ENCODE data around the gene KDF1.

DNA sequence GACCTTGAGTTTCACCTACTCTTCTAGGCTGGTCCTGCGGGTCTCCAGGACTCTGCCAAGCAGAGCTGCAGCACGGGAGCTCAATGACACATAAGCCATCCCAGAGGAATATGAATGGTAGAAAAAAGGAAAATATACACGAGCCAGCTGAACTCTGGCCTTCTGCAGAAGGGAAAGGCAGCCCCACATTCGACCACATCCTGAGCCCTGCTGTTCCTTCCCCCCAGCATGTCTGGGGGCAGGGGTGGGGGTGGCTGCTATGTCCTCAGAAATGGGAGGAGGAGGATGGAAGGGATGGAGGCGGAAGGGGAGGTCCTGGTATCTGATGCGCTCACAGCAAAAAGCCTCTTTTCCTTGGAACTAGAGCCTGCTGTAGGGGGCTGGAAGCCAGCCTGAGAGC lies 12.1 kb upstream of the KDF1 start:
- TF ChIP-seq POLR2AphosphoS5 (IDR thresholded peaks at IDR 0.05; ENCODE audit: low read depth, low read length), result no peak
- TF ChIP-seq TAF1 (IDR thresholded peaks at IDR 0.05; ENCODE audit: low read depth, low read length), result no peak
- no peak for TF ChIP-seq POU2F2 (IDR thresholded peaks at IDR 0.05; ENCODE audit: low read depth, low read length)
- TF ChIP-seq POLR2A (IDR thresholded peaks at IDR 0.05; ENCODE audit: low read depth, low read length), result no peak

All from GM12891 (cell line).